IMR-90 (cell line): ENCODE measurements around the gene ALKBH5. TPM values are rescaled to one million over a fixed set of nuclear protein-coding genes. Genes with fewer than 3 reads are reported as not detected.

ENCODE experiments used
- ATAC-seq: fragments of 200-7000 bp; cut with Tn5 transposase; 2 replicates; pipeline ENCODE4 v1.9.1; 2020; ENCODE audit warnings: low read depth, mild to moderate bottlenecking, moderate library complexity
- BruUV-seq: library from RNA; stranded (reverse); fragments of 400-500 nt; replicated peaks from 2 replicates; lab custom pipeline; 2021; lab: Mats Ljungman, UMichigan
- CTCF ChIA-PET: fragments of 300-600 bp; formaldehyde crosslinking; extraction: SDS; loops from one replicate; lab custom pipeline; 2021; ENCODE audit warnings: antibody characterized with exemption; lab: Yijun Ruan, JAX
- POLR2A ChIA-PET: fragments of 300-600 bp; sonication (Branson Sonifier 250); formaldehyde crosslinking; loops from one replicate; lab custom pipeline; 2022; ENCODE audit warnings: antibody characterized with exemption; ENCODE audit not compliant: unreplicated experiment; lab: Charles Lee
- DNase-seq: peaks from one replicate; pipeline ENCODE4 v3.0.0; 2013
- H2AFZ ChIP-seq: replicated peaks from 2 replicates; pipeline ENCODE3; 2013; ENCODE audit warnings: low read length, mild to moderate bottlenecking; ENCODE audit not compliant: poor library complexity
- H2AK5ac ChIP-seq: 2 replicates; pipeline ENCODE4 v1.6.1; 2013; ENCODE audit warnings: low read depth, low read length, inconsistent platforms
- H2AK9ac ChIP-seq: replicated peaks from 2 replicates; pipeline ENCODE3; 2013; ENCODE audit warnings: mild to moderate bottlenecking, low read depth, low read length, moderate library complexity; ENCODE audit not compliant: poor library complexity
- H2BK120ac ChIP-seq: 2 replicates; pipeline ENCODE4 v1.6.1; 2013; ENCODE audit warnings: low read depth, low read length, inconsistent platforms
- H2BK15ac ChIP-seq: 3 replicates; pipeline ENCODE4 v1.6.1; 2013; ENCODE audit warnings: low read depth, low read length, inconsistent platforms
- H2BK20ac ChIP-seq: 2 replicates; pipeline ENCODE4 v1.6.1; 2013; ENCODE audit warnings: low read depth, mild to moderate bottlenecking, inconsistent platforms, low read length, moderate library complexity
- H2BK5ac ChIP-seq: 2 replicates; pipeline ENCODE4 v1.6.1; 2013; ENCODE audit warnings: mild to moderate bottlenecking, low read depth, low read length, inconsistent platforms; ENCODE audit not compliant: poor library complexity, severe bottlenecking
- H3K14ac ChIP-seq: replicated peaks from 2 replicates; pipeline ENCODE4 v1.6.1; 2013; ENCODE audit warnings: low read depth, low read length, inconsistent platforms
- H3K18ac ChIP-seq: 2 replicates; pipeline ENCODE4 v1.6.1; 2013; ENCODE audit warnings: low read depth, low read length, control low read depth
- H3K23ac ChIP-seq: 2 replicates; pipeline ENCODE4 v1.6.1; 2013; ENCODE audit warnings: low read depth, low read length, inconsistent platforms
- H3K27ac ChIP-seq: 2 replicates; pipeline ENCODE4 v1.5.1; 2013; ENCODE audit warnings: mild to moderate bottlenecking, control low read depth, low read length; ENCODE audit not compliant: insufficient read depth
- H3K27me3 ChIP-seq: 2 replicates; pipeline ENCODE4 v1.6.1; 2013; ENCODE audit warnings: low read length; ENCODE audit not compliant: control insufficient read depth, insufficient read depth
- H3K36me3 ChIP-seq: 2 replicates; pipeline ENCODE4 v1.6.1; 2013; ENCODE audit warnings: low read length, mixed read lengths; ENCODE audit not compliant: control insufficient read depth, insufficient read depth
- H3K4ac ChIP-seq: 2 replicates; pipeline ENCODE4 v1.6.1; 2013; ENCODE audit warnings: low read depth, low read length, inconsistent platforms
- H3K4me1 ChIP-seq: 2 replicates; pipeline ENCODE4 v1.6.1; 2013; ENCODE audit warnings: low read length, mixed read lengths; ENCODE audit not compliant: control insufficient read depth, insufficient read depth
- H3K4me2 ChIP-seq: 2 replicates; pipeline ENCODE4 v1.6.1; 2013; ENCODE audit warnings: low read depth, mild to moderate bottlenecking, control low read depth, low read length, moderate library complexity
- H3K4me3 ChIP-seq: 2 replicates; pipeline ENCODE4 v1.5.1; 2013; ENCODE audit warnings: low read depth, mild to moderate bottlenecking, control low read depth, low read length, moderate library complexity; ENCODE audit not compliant: insufficient read depth
- H3K56ac ChIP-seq: 2 replicates; pipeline ENCODE4 v1.6.1; 2013; ENCODE audit warnings: low read length, inconsistent platforms; ENCODE audit not compliant: insufficient read depth; ENCODE audit errors: extremely low read depth
- H3K79me1 ChIP-seq, 2 experiments: 2 replicates each; pipeline ENCODE4 v1.6.1; 2013; ENCODE audit warnings: low read length in 2 of 2, inconsistent platforms in 1 of 2, low read depth in 1 of 2
- H3K9ac ChIP-seq: 2 replicates; pipeline ENCODE4 v1.6.1; 2013; ENCODE audit warnings: low read depth, low read length, control low read depth
- H3K9me1 ChIP-seq: 2 replicates; pipeline ENCODE4 v1.6.1; 2013; ENCODE audit warnings: low read length, inconsistent platforms; ENCODE audit not compliant: insufficient read depth
- H3K9me3 ChIP-seq: 2 replicates; pipeline ENCODE4 v1.6.1; 2013; ENCODE audit warnings: low read length; ENCODE audit not compliant: control insufficient read depth, insufficient read depth
- H4K20me1 ChIP-seq: 2 replicates; pipeline ENCODE4 v1.6.1; 2013; ENCODE audit warnings: low read length, inconsistent platforms; ENCODE audit not compliant: insufficient read depth
- H4K5ac ChIP-seq: 2 replicates; pipeline ENCODE4 v1.6.1; 2013; ENCODE audit warnings: mild to moderate bottlenecking, low read depth, low read length, control low read depth
- H4K8ac ChIP-seq, 2 experiments: 2 replicates each; pipeline ENCODE4 v1.6.1; 2013; ENCODE audit warnings: low read depth in 2 of 2, low read length in 2 of 2, control low read depth in 1 of 2, inconsistent platforms in 1 of 2
- H4K91ac ChIP-seq: 2 replicates; pipeline ENCODE4 v1.6.1; 2013; ENCODE audit warnings: low read depth, low read length, inconsistent platforms; ENCODE audit not compliant: insufficient read depth
- BHLHE40 ChIP-seq: fragments of 150-350 bp; IDR thresholded peaks from 2 replicates; pipeline ENCODE4 v1.6.1; 2016; ENCODE audit warnings: mild to moderate bottlenecking, low read depth, low read length
- CHD1 ChIP-seq: IDR thresholded peaks from 2 replicates; pipeline ENCODE4 v1.6.1; 2012; ENCODE audit warnings: low read depth, low read length, improper control_type of control experiment
- POLR2A ChIP-seq: IDR thresholded peaks from 2 replicates; pipeline ENCODE4 v1.6.1; 2012; ENCODE audit warnings: mild to moderate bottlenecking, low read depth, low read length
- USF2 ChIP-seq: fragments of 150-350 bp; IDR thresholded peaks from 2 replicates; pipeline ENCODE4 v1.6.1; 2017; ENCODE audit warnings: mild to moderate bottlenecking, antibody characterized with exemption, low read length, low read depth
- WGBS, 2 experiments: methylation state at CpG; one replicate each; pipeline versions ENCODE4 v1.1.5 to v1.1.7; 2013; ENCODE audit warnings: missing lambda C conversion rate in 2 of 2; ENCODE audit not compliant: insufficient read length in 1 of 2; ENCODE audit errors: extremely low coverage in 2 of 2; 5-methylcytosine and 5-hydroxymethylcytosine counted together
- dilution Hi-C: fragments of 300-500 bp; cut with HindIII; formaldehyde crosslinking; loops from one replicate; pipeline ENCODE4 v1.14.3; 2018; ENCODE audit warnings: low sequenced_read_pairs; ENCODE audit not compliant: unreplicated experiment
- in situ Hi-C: fragments of 300-500 bp; cut with MboI; formaldehyde crosslinking; loops from 3 replicates; pipeline ENCODE4 v1.14.3; 2019; ENCODE audit warnings: low sequenced_read_pairs, inconsistent platforms, mixed read lengths
- intact Hi-C: fragments of 100-400 bp; cut with micrococcal nuclease; formaldehyde crosslinking; loops from 2 replicates; pipeline ENCODE4 v1.10.0; 2022
- polyA plus RNA-seq, 3 experiments: library from polyadenylated mRNA; depleted of rRNA; stranded (reverse); fragments of >200 nt; gene quantifications; 2 replicates each; pipeline ENCODE4 v1.2.3, GENCODE V29; 2012; ENCODE audit warnings: low replicate concordance in 1 of 3
- total RNA-seq: library from RNA; depleted of rRNA; stranded (reverse); fragments of >200 nt; gene quantifications from 2 replicates; pipeline ENCODE4 v1.2.3, GENCODE V29; 2012

The ALKBH5 gene
- total and polyA plus RNA-seq, 2 of the 4 experiments (the other 2 are of a cell fraction), result 57.6 to 79.6 TPM

DNA sequence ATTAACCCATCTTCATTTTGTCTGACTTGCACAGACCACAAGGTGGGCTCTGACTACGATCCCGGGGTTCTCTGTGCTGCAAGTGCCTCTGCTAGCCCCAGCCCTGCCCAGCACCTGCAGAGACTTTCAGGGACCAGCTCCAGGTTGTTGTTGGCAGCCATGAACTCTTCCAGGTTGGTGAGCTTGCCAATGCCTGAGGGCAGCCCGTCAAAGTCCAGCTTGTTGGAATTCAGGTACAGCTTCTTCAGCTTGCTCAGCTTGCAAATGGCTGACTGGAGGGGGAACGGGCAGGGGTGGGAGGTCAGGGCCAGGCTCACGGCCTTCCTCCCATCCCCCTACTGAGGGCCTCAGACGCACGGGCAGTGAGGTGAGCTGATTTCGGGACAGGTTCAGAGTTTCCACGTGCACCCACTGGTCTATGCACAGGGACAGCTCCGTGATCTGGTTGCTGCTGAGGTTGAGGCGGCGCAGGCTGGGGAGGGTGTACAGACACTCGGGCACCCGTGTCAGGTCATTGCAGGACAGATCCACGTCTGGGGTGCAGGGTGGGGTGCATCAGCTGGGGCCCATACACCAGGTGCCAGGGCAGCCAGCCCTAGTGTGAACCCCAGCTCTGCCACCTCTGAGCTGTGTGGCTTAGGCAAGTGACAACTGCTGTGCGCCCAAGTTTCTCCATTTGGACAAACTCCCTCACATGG is 69.7 kb downstream of the ALKBH5 start:
- no peak for ATAC-seq
- in situ Hi-C loops (no loop called here), dilution Hi-C loops (no loop called here), intact Hi-C loops (no loop called here)
- Histone ChIP-seq H2BK20ac (no peak overlapping the region), H3K4me1 (peaks cover 4% of the 10 kb centered on the region), H3K4me3 (no peak overlapping the region), H3K56ac (no peak overlapping the region), H2BK5ac (no peak overlapping the region), H2AK5ac (no peak overlapping the region), H4K5ac (no peak overlapping the region), H3K9ac (no peak overlapping the region), H3K27ac (no peak overlapping the region), H4K91ac (no peak overlapping the region), H3K9me3 (no peaks in the 10 kb centered on the region), H3K27me3 (no peaks in the 10 kb centered on the region), H2BK120ac (no peak overlapping the region), H2AFZ (peak overlapping the region; percentile 1), H2AK9ac (no peak overlapping the region), H4K8ac (no peak overlapping the region), H3K4me2 (no peak overlapping the region), H3K23ac (no peak overlapping the region), H3K79me1 (peaks cover 15 to 58% of the 10 kb centered on the region in 2 experiments), H3K4ac (no peak overlapping the region), H4K20me1 (peaks cover 35% of the 10 kb centered on the region), H3K36me3 (peaks cover 75% of the 10 kb centered on the region), H2BK15ac (no peak overlapping the region), H3K9me1 (no peaks in the 10 kb centered on the region), H3K18ac (no peak overlapping the region), H3K14ac (no peak overlapping the region)
- BruUV-seq, result TSS peak; percentile 52
- POLR2A ChIA-PET, result no interaction called here
- no peak for DNase-seq
- TF ChIP-seq POLR2A (no peak), CHD1 (no peak), USF2 (no peak), BHLHE40 (no peak)
- CTCF ChIA-PET, result no interaction called here
- WGBS, 2 experiments, result 93% methylated on average over 10 of the region's 16 CpGs; no CpG with 5 or more reads in 1 of the 2 experiments
